HG03521 (cell line): ENCODE results near the gene NPC2.
"Not testable (repeated sequence)": the region's sequence is repeated elsewhere in the genome, so short reads cannot be mapped to it uniquely, and the experiment has no call there.

Experiments used
- ATAC-seq: cut with Tn5 transposase; IDR thresholded peaks from one replicate; pipeline ENCODE4 v1.9.1; 2021; ENCODE audit warnings: mild to moderate bottlenecking, moderate library complexity; ENCODE audit not compliant: unreplicated experiment

Gene NPC2

GRCh38 chr14:74472601-74473000 lies 20.5 kb downstream of the NPC2 start:
- ATAC-seq: no peak

- no peak for ATAC-seq
These were observed 23.3 kb downstream of the NPC2 start for GRCh38 chr14:74469548-74470518.

DNA sequence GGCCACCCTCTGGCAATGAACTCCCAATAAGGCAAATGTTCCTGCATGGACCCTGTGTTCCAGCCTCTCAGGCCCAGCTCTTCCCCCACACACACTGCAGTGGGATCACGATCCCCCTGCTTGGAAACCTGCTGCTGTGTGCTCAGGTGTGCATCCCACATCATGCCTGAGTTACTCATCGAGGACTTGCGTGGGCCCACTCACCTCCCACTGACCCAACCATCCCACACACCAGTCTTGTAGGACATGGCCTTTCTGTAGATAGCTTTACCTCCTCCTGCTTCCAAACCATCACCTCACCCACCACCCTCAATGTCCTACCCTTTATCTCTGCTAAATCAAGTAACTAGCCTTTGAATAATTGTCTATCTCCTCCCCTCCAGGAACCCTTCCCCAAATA lies 24.6 kb downstream of the NPC2 start:
- ATAC-seq: no peak

DNA sequence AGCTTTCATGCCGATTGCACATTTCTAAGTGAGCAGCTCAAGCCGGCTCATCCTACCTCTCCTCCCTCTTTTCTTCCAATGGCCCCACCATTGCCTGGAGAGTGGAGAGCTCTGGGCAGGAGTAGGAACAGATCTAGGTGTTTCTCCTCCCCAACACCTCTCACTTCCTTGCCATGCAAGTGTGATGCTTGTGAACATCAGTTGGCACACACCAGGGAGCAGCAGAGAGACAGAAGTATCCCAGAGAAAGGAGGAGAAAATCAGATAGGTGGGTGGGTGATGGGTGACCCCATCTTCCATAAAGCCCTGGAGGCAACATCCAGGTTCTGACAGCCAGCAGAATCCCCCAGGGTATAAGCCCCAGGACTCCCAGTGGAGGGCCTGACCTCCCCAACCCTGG lies 27.8 kb downstream of the NPC2 start:
- no peak for ATAC-seq

DNA sequence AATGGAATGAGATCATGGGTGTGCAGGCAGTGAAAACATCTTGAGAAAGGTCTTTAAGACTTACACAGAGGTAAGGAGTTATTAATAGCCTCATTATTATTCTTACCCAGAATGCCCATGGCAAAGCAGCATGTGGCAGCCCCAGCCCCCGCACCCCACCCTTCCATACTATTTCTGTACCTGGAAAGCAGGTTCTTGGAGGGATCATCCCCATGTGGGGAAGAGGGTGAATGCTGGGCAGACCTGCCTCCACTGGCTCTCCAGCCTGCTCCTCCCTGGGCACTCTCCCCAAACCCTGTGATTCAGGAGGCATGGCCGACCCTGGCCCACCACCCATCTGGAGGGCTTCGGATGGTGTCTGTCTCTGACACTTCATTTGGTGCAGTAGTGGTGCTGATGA lies 28.3 kb downstream of the NPC2 start:
- no peak for ATAC-seq

DNA sequence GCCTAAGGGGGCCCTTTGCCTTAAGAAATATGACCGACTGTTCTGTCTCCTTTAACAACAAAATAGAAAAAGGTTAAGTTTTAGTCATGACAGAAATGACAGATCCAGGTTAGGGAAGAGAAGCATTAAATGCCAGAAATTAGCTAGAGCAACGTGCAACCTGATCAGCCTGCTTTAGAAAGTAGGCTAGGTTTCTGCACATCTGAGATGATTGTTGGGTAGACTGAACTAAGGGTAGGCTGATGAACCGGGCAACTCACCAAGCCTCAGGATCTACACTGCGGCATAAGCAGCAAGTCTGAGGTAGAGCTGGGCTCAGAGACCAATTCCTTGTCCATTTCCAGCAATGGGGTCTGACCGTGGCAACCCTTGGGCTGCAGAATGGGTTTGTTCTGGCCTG lies 29.4 kb downstream of the NPC2 start:
- ATAC-seq: no peak

GRCh38 chr14:74462993-74463392 lies 30.1 kb downstream of the NPC2 start:
- ATAC-seq: no peak

GRCh38 chr14:74459976-74460375 lies 33.1 kb downstream of the NPC2 start:
- ATAC-seq: no peak

- ATAC-seq: no peak
These were observed 33.7 kb downstream of the NPC2 start for GRCh38 chr14:74459289-74459946.

DNA sequence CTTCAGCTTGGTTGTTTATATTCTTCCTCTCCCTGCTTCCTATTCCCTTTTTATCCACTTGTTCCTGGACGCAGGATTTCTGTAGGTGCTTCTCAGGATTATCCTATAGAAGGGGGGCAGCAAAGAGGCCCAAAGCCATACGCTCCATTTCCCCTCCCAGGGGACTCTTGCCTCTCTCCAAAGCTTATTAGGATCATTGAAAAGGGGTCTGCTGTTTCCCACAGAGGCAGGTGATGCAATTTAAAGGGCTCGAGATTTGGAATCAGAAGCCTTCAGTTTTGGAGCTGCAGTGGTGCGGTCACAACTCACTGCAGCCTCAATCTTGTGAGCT lies 35.6 kb downstream of the NPC2 start:
- ATAC-seq: no peak

GRCh38 chr14:74456684-74457564 lies 36.2 kb downstream of the NPC2 start:
- ATAC-seq: no peak

DNA sequence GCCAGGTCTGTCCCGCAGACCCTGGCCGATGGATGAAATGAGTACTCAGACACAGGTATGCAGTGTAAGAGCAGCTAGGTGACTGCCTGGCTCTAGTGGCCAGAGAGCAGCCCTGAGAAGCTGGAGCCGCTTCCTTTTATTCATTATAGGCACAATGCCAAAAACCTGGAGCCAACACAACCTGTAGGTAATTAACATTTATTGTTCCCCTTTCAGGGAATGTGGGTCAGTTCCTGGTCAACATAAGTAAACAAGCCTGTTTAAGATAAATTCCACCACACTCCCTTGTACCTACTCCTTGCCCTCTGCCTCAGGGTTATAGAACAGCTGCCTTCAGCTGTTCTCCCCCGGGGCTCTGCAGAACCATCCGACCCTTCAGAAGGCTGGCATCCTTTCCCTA lies 38.7 kb downstream of the NPC2 start:
- not testable (repeated sequence) for ATAC-seq

DNA sequence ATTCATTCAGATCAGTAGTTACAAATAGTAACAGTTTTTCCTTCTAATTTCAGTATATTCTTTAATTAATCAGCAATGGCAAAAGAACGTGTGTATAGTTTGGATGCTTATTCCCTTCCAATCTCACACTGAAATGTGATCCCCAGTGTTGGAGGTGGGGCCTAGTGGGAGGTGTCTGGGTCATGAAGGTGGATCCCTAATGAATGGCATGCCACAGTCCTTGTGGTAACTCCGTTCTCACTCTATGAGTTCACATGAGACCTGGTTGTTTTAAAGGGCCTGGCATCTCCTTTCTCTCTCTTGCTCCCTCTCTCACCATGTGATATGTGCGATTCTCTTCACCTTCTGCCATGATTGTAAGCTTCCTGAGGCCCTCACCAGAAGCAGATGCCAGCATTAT lies 48.2 kb downstream of the NPC2 start:
- no peak for ATAC-seq

DNA sequence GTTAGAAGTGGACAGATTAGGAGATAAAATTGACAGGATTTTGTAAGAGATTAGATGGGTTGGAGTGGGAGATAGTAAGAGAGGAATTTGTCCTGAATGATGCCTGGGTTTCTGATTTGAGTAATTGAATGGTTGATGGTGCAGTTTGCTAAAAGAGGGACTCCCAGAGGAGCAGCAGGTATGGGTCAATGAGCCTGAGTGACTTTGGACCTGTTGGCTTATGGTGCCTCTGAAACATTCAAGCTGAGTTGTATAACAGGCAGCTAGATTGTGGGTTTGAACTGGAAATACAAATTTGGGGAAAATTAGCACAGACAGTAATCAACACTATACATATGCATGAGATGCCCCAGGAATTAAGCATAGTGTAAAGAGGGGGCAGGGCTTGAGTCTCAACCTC lies 50.3 kb downstream of the NPC2 start:
- ATAC-seq: no peak

DNA sequence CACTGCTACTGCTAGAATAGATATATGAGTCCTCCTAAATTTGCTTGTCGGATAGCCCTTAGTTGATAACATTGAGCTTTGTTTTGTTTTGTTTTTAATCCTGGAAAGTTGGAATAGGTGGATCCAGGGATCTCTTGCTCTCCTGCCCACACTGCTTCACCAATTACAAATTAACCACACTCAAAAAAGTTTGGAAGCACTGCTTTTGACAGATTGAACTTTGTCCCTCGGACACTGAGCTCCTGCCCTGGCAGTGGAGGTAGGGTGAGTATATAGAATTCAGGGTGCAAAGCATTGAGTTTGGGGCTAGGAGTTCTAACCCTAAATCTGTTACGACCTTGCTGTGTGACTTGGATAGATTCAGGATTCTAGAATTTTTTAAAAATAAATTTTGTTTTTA lies 52.0 kb downstream of the NPC2 start:
- no peak for ATAC-seq

DNA sequence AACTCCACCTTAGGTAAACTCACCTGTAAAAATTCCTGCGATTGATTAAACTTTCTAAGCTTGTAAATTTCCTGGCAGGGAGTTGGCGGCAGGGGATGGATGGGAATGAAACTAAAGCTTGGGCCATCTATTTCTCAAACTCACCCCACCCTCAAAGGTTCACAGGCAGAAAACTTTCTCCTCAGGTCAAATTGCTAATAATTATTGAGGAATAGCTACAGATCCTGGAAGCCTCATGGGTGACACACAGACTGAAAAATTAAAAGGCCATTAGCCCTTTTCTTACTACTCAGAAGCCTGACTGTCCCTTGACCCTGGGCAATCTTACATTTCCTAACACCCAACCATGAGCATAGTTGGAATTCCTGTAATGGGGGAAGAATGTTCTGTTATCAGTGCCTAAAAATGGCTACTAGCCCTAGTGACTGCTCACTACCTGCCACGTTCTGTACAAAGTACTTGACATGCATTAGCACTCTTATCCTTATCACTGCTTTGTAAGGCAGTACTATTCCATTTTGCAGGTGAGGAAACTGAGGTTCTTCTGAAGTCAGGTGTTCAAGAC lies 54.7 kb downstream of the NPC2 start:
- ATAC-seq: no peak

- no peak for ATAC-seq
These were observed 55.5 kb downstream of the NPC2 start for GRCh38 chr14:74437496-74438053.

GRCh38 chr14:74434294-74434693 lies 58.8 kb downstream of the NPC2 start:
- no peak for ATAC-seq

DNA sequence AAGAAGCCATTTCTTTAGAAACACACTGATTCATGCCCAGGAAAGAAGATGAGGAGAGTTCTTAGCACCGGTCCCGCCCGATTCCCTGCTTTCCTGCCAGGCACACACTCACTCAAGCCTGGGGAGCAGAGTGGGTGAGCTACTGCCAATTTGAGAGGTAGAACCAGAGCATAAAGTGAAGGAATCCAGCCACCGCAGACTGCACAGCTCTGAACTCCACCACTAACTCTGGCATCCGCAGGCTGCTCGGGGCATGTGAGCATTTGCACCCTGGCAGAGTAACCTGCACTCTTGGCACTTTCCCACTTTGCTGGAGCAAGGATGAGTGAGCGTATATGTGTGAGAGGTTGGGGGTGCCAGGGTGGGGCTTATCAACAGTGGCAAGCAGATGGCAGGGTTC lies 63.1 kb downstream of the NPC2 start:
- no peak for ATAC-seq
